GM11168 (cell line): ENCODE results near the gene GNRHR.
"Not testable (repeated sequence)": the region's sequence is repeated elsewhere in the genome, so short reads cannot be mapped to it uniquely, and the experiment has no call there.

ENCODE experiments used
- in situ Hi-C: fragments of 300-500 bp; cut with MboI; formaldehyde crosslinking; loops from one replicate; pipeline ENCODE4 v1.12.0; 2022; ENCODE audit warnings: low sequenced_read_pairs; ENCODE audit not compliant: unreplicated experiment

GNRHR gene

DNA sequence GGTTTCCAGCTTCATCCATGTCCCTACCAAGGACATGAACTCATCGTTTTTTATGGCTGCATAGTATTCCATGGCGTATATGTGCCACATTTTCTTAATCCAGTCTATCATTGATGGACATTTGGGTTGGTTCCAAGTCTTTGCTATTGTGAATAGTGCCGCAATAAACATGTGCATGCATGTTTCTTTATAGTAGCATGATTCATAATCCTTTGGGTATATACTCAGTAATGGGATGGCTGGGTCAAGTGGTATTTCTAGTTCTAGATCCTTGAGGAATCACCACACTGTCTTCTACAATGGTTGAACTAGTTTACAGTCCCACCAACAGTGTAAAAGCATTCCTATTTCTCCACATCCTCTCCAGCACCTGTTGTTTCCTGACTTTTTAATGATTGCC is 23.7 kb downstream of the GNRHR start:
- in situ Hi-C loops: not testable (repeated sequence)

DNA sequence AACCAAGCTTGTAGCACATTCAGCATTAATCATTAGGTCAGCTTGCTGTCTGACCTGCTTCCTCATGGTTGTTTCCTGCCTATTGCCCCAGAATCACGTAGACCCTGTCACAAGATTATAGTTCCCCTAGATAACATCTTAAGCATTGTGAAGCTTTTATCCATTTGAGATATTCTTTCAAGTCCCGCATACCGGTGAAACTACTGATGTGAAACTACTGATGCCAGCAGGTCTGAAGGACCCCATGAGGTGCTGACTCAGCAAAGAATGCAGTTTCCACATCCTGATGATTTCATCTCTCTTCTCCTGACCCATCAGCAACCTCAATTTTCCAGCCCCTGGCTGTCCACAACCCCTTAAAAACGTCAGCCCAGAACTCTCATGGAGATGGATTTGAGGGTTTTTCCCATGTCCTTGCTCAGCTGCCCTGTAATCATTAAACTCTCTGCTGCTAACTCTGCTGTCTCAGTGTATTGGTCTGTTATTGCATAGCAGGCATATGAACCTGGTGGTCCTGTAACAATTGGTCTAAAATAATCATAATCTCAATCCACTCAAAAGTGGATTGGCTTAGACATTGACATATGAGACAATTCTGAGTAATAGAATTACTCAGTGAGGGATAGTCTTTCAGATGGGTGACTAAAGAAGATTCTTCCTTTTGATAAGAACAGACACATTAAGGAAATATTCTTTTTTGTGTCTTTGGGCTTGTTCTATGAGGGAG is 26.9 kb downstream of the GNRHR start:
- in situ Hi-C loops: no loop called here

DNA sequence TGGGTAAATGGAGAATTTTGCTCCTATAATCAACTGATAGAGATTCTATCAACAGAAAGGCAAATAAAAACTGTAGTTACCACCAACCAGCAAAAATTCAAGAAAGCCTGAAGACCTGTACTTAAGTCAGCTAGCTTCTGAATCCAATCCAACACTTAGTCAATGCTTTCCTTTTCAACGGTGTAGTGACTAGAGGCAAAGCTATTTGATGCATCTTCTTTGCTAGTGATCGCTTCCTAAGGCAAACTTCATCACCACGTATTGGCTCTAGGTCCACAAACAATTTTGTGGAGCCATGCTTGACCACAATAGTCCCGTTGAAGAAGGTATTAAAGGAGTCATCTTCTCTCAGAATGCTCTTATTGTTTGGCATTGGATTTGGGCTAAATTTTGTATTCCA is 28.2 kb downstream of the GNRHR start:
- in situ Hi-C loops: no loop called here

DNA sequence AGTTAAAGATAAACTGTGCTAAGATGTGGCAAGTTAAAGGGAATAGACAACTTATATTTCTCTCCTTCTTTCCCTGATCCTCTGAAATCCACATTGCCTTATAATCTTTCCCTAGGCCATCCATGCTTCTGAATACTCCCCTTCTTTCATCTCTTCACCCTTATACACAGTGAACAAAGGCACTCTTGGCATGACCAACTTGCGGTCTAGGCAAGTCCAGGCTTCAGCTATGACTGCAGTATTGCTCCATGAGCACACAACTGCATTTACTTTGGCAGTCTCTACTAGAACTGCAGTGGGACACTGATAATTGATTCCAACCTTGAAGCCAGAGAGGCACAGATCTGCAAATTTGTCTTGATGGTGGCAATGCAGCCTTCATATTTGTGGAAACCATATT is 29.1 kb downstream of the GNRHR start:
- in situ Hi-C loops: no loop called here

DNA sequence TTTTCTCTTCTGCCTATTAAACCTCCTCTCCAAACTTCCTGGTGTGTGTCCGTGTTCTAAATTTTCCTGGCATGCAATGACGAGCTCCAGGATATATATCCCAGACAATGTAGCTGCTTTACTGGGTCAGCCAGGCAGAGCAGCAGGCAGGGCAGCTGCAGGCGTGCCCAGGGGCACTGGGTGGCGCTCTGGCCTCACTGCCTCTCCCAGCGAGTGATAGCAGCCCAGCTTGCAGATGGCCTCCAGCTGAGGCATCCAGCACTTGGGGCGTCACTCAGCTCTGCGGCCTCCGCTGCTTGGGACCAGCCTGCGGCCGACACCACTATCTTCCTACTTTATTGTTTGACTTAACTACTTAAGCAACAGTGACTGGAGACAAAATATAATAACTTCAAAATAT is 30.2 kb downstream of the GNRHR start:
- in situ Hi-C loops: no loop called here

DNA sequence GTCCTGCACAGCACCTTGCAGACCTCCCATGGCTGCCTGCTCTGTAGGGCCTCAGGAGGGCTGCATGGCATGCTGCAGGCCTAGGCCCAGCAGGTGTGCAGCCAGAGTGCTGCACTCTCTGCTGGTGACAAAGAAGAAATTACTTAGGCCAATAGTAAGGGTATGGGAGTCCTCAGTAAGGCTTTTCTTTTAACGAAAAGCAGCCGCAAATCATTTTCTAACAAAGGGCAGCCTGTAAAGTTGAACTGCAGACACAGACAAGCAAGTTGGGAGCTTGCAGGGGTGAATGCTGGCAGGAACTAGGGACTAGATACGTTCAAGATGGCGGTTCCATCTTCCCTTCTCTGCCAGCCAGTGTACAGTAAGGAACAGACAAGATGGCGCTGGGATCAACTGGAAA is 30.8 kb downstream of the GNRHR start:
- in situ Hi-C loops: no loop called here

DNA sequence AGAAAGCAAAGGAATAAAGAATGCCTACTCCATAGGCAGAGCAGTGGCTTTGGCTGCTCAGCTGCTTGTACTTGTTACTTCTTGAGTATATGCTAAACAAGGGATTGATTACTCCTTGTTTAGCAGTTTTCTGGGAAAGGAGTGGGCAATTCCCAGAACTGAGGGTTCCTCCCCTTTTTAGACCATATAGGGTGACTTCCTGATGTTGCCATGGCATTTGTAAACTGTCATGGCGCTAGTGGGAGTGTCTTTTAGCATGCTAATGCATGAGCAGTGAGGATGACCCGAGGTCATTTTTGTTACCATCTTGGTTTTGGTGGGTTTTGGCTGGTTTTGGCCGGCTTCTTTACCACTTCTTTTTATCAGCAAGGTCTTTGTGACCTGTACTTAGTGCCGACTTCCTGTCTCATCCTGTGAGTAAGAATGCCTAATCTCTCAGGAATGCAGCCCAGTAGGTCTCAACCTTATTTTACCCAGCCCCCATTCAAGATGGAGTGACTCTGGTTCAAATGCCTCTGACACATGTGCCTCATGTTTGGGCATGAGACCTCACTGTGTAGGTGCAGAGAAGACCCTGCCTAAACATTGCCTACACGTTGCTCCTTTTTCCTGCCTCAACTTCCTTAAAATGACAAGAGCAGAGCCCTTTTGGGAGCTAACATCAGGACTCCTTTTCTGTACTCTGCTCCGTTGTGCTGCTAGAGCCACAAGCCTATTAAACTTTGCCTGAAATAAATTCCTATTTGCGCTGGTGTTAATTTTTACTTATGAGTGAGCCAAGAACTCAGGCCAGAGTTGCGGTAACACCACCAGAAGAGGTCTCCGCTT is 32.2 kb downstream of the GNRHR start:
- in situ Hi-C loops: no loop called here

DNA sequence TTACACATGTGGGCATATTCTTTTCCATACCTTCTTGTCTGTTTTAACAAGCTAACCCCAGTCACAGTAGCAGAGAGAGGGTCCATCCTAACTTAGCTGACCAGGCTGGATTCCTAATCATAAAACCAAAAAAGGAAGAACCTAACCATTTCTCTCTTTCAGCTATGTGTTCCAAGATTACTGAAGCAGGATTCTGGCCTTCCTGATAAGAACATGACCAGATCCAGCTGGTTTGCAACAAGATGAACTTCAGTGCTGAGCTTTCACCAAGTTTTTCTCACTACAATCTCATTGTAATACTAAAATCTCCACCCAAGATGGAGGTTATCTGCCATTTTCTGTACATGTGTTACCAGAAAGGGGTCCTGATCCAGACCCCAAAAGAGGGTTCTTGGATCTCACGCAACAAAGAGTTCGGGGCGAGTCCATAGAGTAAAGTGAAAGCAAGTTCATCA is 32.8 kb downstream of the GNRHR start:
- in situ Hi-C loops: no loop called here

DNA sequence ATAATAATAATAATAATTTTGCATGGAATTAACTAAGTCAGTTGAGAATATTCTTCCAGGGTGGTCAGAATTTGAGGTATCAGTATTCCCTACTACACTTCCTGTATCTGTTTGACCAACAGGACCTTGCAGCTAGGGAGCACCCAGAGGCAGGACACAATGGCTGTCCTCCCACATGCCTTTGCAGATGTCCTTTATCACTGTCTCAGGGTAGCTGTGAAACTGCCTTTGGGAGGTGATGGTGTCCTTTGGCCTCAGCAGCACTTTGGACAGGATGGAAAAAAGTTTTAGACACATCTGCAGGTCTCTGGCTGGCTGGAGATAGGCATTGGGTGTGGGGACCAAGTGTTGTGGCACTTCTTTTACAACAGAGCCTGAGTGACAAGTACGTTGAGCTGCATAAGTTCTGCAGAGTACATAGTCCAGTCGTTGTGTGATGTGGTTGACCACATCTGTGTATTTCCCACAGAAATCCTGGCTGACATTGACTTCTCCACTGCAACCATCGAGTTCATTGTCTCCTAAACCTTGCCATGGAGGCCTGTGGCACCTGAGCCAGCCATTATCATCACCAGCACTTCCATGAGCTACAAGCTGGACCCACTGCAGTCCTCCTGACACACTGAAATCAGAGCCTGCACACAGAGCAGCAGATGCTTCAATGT is 34.1 kb downstream of the GNRHR start:
- in situ Hi-C loops: no loop called here

DNA sequence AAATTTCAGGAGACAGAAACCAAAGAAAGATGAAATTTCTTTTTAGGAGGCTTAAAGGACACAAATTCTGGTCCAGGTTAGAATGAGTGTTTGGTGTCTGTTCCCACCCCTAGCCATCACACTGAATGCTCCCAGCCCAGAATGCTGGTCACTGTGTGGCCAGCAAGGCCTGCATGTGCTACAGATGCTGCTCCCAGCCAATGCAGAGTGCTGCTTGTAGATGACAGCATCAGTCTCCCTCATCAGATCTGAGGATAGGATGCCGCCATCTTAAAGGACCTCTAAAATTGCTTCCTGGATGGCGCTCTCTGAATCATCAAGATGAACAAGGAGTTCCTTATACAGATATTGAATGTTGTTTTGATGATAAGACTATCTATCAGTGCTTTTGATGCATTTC is 35.3 kb downstream of the GNRHR start:
- in situ Hi-C loops: no loop called here

DNA sequence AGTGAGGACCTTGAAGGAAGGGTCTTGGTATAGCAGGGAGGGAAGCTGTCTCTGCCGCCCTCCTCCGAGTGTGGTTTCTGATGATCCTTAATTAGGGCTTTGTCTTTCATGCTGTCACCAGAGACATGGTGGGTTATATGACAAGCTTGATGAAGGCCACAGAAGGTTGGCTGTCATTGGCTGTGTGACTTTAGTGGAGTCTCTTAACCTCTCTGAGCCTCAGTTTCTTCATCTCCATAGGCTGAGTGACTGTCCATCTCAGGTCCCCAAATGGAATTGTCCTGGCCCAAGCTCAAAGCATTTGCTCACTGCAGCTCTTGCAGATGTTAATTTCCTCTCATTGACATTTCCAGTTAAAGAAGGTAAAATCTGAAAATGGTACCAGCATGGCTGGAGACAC is 36.6 kb downstream of the GNRHR start:
- in situ Hi-C loops: no loop called here

DNA sequence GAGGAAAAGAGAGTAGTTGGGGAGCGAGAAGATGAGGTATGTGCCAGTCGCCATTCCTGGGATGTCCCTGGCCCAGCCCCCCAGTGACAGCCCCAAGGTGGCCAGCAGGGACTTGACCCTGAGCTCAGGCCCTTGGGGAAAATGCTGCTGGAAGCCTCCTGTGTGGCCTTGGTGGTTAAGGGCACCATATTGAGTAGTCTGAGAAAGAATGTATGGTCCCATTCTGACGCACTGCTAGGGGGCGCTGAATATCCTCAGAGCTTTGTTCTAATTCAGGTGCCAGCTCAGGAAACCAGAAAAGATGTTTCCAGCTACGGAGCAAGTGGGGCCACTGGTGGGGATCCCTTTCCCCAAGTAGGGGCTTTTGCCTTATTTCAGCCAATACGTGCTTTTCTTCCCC is 39.2 kb downstream of the GNRHR start:
- in situ Hi-C loops: no loop called here

DNA sequence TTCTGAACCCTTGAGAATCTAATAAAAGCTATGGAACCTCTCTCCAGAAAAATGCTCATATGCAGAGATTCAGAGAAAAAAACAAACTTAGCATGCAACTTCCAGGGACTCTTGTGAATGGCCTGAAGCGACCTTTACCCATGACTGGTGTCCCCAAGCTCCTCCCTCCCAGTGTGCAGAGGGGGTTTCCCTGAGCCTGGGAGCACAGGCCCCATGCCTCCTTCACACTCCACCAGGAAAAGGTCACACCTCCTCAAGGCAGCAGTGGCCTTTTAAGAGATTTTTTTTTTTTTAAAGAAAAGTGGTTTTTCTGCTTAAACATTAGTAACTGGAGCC is 40.0 kb downstream of the GNRHR start:
- in situ Hi-C loops: no loop called here

DNA sequence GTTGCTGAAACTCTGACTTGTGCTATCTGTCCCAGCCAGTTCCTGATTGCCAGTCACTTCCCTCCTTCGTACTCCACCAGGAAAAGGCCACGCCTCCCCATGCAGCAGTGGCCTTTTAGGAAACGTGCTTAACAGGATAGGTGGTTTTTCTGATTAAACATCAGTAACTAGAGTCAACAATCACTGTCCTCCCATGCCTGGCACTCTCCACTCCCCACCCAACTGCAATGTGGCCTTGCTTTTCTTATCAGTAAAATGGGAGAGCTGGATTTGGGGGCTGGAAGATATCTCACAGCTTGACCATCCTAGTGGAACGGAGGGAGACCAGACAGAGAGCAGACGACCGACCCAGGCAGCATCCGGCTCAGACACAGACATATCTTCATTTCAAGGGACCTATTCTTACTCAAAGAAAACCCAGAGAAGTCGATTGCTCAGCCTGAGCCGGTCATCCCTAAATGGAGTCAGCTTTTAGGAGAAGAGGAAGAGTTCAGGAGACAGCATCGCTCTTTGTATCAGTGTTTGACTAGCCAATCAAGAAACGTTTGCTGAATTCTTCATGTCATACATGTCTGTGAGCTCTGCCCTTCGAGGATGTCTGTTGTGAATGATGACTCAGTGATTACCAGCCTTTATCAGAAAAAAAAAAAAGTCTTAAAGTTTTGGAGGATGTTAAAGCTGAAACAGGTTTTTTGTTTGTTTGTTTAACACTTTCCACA is 40.5 kb downstream of the GNRHR start:
- in situ Hi-C loops: no loop called here

DNA sequence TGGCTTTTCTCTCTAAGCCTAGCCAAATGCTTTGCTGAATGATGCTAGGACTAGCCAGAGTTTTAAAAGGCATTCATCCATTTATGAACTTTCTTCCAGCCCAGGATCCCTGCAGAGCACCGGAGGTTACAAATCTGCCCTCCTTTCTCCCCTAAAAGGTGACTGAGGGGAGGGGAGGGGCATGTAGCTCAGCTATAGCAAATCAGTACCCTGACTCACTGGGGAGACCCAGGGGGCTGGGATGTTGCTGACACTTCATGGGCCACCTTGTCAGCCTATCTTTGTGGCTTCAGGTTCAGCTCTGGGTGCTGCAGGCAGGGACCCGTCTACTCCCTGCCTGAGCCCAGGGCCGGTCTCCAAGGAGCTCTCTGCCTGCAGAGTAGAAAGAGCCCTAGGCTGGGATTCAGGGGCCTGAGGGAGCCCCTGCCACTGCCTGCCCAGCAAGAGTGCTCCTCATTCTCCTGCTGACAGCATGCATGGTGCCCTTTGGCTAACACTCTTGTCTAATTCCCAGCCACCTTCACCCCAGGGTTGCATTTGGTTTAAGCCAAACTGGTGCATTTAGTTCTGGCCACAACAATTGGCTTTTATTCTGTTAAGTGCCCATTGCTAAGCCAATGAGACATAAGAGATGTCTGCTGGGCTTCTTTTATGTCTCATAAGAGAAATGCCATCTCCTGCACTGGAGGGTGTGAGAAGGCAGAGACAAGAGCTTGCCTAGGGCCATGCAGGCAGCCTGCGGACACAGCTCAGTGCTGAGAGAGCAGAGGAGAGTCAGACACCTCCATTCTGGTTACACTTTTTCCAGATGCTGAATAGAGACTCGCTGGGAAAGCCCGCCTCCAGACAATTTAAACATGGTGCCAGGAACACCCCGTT is 41.3 kb downstream of the GNRHR start:
- in situ Hi-C loops: no loop called here

DNA sequence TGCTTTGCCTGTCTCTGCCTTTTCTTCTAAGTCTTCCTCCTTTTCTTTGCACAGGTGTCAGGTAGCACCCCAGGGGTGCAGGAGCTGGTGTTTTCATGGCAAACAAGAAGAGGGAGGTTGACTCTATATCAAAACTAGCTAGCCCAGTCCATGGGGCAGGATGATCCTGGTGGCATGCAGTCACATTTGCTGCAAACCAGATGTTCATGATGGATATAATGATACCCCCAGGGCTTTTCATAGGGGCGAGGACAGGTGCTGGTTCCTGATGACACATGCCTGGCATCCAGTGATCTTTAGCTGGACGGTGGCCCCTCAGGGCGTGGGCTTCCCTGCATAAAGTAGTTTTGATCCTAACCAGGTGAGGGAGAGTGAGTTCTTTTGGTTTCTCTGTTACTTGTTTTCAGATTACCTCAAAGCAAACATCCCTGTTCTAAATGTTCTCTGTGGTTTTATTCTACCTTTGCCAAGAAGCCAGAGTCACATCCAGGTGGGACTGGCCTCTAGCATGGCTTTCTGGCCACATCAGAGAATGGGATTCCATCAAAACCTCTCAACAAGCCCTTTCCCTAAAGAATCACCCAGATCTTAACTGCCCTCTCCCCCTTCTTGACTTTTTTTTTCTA is 42.1 kb downstream of the GNRHR start:
- in situ Hi-C loops: no loop called here

DNA sequence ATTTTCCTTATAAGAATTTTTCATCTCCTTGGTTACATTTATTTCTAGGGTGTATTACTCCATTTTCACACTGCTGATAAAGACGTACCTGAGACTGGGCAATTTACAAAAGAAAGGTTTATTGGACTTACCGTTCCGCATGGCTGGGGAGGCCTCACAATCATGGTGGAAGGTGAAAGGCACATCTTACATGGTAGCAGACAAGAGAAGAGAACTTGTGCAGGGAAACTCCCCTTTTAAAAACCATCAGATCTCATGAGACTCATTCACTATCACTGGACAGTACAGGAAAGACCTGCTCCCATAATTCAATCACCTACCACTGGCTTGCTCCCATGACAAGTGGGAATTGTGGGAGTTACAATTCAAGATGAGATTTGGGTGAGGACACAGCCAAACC is 47.5 kb downstream of the GNRHR start:
- in situ Hi-C loops: loop anchor here (10.0 kb wide), 1 partner anchor 162 kb away; the partner anchor contains the start of gene CENPC

DNA sequence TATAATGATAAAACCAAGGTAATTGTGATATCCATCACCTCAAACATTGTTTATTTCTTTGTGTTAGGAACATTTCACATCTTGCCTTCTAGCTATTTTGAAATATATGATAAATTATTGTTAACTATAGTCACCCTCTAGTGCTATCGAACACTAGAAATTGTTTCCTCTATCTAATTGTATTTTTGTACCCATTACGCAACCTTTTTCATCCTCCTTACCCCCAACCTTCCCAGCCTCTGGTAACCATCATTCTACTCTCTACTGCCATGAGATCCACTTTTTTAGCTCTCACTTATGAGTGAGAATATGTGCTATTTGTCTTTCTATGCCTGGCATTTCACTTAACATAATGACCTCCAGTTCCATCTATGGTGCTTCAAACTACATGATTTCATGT is 49.3 kb downstream of the GNRHR start:
- in situ Hi-C loops: loop anchor here (10.0 kb wide), 1 partner anchor 160 kb away; the partner anchor contains the start of gene CENPC

DNA sequence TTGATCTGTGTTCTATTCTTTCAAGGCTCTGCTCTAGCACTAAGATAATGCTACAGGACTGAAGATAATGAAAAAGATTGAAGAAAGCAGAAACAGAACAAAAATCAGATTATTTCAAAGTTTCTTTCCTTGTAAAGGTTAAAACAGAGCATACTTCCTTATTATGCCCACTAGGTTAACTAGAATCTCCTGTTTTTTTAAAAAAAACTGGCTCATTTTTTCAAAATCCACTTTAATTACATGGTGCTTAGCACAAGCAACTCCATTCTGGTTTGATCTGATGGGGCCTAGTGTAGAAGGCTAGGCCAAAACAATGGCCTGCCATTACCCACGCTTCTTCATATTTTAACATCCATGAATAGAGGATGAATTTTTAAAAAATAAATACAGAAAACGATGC is 52.0 kb downstream of the GNRHR start:
- in situ Hi-C loops: loop anchor here (10.0 kb wide), 1 partner anchor 157 kb away; the partner anchor contains the start of gene CENPC
